Natural killer cell (primary cell): ENCODE results near the gene IL1R2. TPM values are rescaled to one million over a fixed set of nuclear protein-coding genes. Genes with fewer than 3 reads are reported as not detected.

Source experiments
- ATAC-seq, 3 donors: fragments of 150-1000 bp in 2 of 3; fragments of 200-7000 bp in 1 of 3; cut with Tn5 transposase; 1 replicate in 1 of 3; 2 replicates in 2 of 3; pipeline ENCODE4 v1.10.0; 2021; ENCODE audit warnings: mild to moderate bottlenecking in 2 of 3, moderate library complexity in 2 of 3
- DNase-seq, 2 donors: peaks; one replicate each; pipeline versions ENCODE4 v3.0.0 to v3.0.0-alpha.2; 2013 to 2021; ENCODE audit warnings: mixed read lengths in 1 of 2
- H3K27ac ChIP-seq: one replicate; pipeline ENCODE4 v1.5.1; 2013; ENCODE audit warnings: mild to moderate bottlenecking, low read length
- H3K27me3 ChIP-seq: one replicate; pipeline ENCODE4 v1.6.1; 2013; ENCODE audit warnings: low read length; ENCODE audit not compliant: control insufficient read depth, insufficient read depth
- H3K36me3 ChIP-seq: one replicate; pipeline ENCODE4 v1.6.1; 2013; ENCODE audit warnings: low read length; ENCODE audit not compliant: control insufficient read depth, insufficient read depth
- H3K4me1 ChIP-seq: one replicate; pipeline ENCODE4 v1.6.1; 2013; ENCODE audit warnings: low read length; ENCODE audit not compliant: control insufficient read depth, insufficient read depth
- H3K4me3 ChIP-seq: one replicate; pipeline ENCODE4 v1.5.1; 2013; ENCODE audit warnings: low read length
- H3K9me3 ChIP-seq: one replicate; pipeline ENCODE4 v1.6.1; 2013; ENCODE audit warnings: low read length; ENCODE audit not compliant: control insufficient read depth, insufficient read depth
- H3K27ac Mint-ChIP-seq, 2 donors: one replicate each; pipeline ENCODE4 v1.8.0; 2022; ENCODE audit warnings: mild to moderate bottlenecking in 2 of 2, mixed read lengths in 2 of 2, moderate library complexity in 1 of 2
- H3K27me3 Mint-ChIP-seq, 2 donors: one replicate each; pipeline ENCODE4 v1.8.0; 2022; ENCODE audit warnings: low read depth in 2 of 2, mixed read lengths in 2 of 2
- H3K36me3 Mint-ChIP-seq: one replicate; pipeline ENCODE4 v1.8.0; 2022; ENCODE audit warnings: mixed read lengths
- H3K4me1 Mint-ChIP-seq, 2 donors: one replicate each; pipeline ENCODE4 v1.8.0; 2022; ENCODE audit warnings: mixed read lengths in 2 of 2
- H3K4me3 Mint-ChIP-seq: one replicate; pipeline ENCODE4 v1.8.0; 2022; ENCODE audit warnings: mild to moderate bottlenecking, moderate library complexity, mixed read lengths
- H3K9me3 Mint-ChIP-seq, 2 donors: one replicate each; pipeline ENCODE4 v1.8.0; 2022; ENCODE audit warnings: mixed read lengths in 2 of 2
- WGBS: methylation state at CpG from one replicate; pipeline ENCODE4 v1.1.7; 2013; ENCODE audit warnings: missing lambda C conversion rate; ENCODE audit not compliant: insufficient coverage; 5-methylcytosine and 5-hydroxymethylcytosine counted together
- intact Hi-C: fragments of 100-400 bp; cut with micrococcal nuclease; formaldehyde crosslinking; loops from one replicate; pipeline ENCODE4 v1.14.2; 2022
- total RNA-seq, 4 donors: library from RNA; stranded (reverse); fragments of 120-200 nt in 1 of 4; gene quantifications; one replicate each; pipeline versions ENCODE4 v1.2.3 to v1.2.4, GENCODE V29; 2013 to 2022
- TF ChIP-seq, protein P1 (sequence below): fragments of 200-600 bp; IDR thresholded peaks from one replicate; pipeline ENCODE4 v1.8.0; 2022; ENCODE audit warnings: antibody characterized with exemption

IL1R2 gene
- total RNA-seq, 3 donors from 2014 or later (not counting 1 experiment from before 2014, with no cell fraction given): 0.66 to 5.7 TPM; not detected in 1

DNA sequence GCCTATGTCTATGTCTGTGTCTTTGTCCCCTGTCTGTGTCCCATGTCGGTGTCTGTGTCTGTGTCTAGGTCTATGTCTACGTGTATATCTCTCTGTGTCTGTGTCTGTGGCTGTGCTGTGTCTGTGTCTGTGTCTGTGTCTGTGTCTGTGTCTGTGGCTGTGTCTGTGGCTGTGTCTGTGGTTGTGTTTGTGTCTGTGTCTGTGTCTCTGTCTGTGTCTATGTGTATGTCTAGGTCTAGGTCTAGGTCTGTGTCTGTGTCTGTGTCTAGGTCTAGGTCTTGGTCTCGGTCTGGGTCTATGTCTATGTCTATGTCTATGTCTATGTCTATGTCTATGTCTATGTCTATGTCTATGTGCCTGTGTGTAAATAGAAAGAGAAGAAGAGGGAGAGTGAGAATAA, 11.9 kb downstream of the IL1R2 start:
- intact Hi-C loops: loop anchor here (2.0 to 10.0 kb wide), 2 partner anchors 17 to 601 kb away; no protein-coding TSS in a partner anchor
- peak in 1 of 3 donors; percentile 32 for ATAC-seq
- no peaks in the 10 kb centered on the region for H3K36me3 ChIP-seq

DNA sequence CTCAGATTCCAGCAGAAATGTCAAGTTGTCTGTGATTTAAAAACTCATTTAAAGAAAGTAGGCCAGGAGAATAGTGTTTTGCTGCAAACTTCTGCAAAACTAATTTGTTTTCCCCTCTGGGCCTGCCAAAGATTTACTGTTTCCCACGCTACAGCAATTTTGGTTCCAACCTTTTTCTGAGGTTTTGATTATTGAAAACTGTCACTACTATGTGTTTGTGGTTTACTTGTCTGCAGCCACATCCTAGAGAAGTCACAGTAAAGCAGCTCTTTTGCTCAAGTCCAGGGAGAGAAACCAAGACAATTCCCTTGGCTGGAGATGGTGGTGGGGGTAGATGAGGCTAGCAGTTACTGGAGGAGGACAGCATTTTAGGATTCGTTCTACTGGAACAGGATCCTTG, 12.8 kb downstream of the IL1R2 start:
- TF ChIP-seq, protein P1, sequence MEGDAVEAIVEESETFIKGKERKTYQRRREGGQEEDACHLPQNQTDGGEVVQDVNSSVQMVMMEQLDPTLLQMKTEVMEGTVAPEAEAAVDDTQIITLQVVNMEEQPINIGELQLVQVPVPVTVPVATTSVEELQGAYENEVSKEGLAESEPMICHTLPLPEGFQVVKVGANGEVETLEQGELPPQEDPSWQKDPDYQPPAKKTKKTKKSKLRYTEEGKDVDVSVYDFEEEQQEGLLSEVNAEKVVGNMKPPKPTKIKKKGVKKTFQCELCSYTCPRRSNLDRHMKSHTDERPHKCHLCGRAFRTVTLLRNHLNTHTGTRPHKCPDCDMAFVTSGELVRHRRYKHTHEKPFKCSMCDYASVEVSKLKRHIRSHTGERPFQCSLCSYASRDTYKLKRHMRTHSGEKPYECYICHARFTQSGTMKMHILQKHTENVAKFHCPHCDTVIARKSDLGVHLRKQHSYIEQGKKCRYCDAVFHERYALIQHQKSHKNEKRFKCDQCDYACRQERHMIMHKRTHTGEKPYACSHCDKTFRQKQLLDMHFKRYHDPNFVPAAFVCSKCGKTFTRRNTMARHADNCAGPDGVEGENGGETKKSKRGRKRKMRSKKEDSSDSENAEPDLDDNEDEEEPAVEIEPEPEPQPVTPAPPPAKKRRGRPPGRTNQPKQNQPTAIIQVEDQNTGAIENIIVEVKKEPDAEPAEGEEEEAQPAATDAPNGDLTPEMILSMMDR: no peak
- Mint-ChIP-seq H3K4me3 (no peak overlapping the region), H3K27ac (no peak overlapping the region), H3K4me1 (peaks cover 14 to 18% of the 10 kb centered on the region in 2 donors), H3K36me3 (no peaks in the 10 kb centered on the region), H3K27me3 (peaks cover 42 to 44% of the 10 kb centered on the region in 2 donors), H3K9me3 (no peaks in the 10 kb centered on the region)
- Histone ChIP-seq H3K27me3 (peaks cover 18% of the 10 kb centered on the region), H3K27ac (no peak overlapping the region), H3K4me1 (peaks cover 42% of the 10 kb centered on the region), H3K9me3 (no peaks in the 10 kb centered on the region), H3K4me3 (no peak overlapping the region), H3K36me3 (no peaks in the 10 kb centered on the region)
- 14% methylated on average over 1 of the region's 2 CpGs for WGBS
- intact Hi-C loops: loop anchor here (2.0 to 10.0 kb wide), 2 partner anchors 18 to 600 kb away; no protein-coding TSS in a partner anchor
- ATAC-seq (peak; percentile 45 to 68 (median 61)), DNase-seq (peak in 1 of 2 donors; percentile 36)

More for the DNA sequence above, 11.9 kb downstream of the IL1R2 start:
- H3K9me3 Mint-ChIP-seq: no peaks in the 10 kb centered on the region
- TF ChIP-seq, protein P1: no peak
- H3K4me3 ChIP-seq: no peak overlapping the region
- no peaks in the 10 kb centered on the region for H3K36me3 Mint-ChIP-seq
- DNase-seq: peak in 1 of 2 donors; percentile 25
- no peak overlapping the region for H3K27ac ChIP-seq
- H3K27me3 ChIP-seq: peaks cover 18% of the 10 kb centered on the region
- H3K9me3 ChIP-seq: no peaks in the 10 kb centered on the region
- H3K4me3 Mint-ChIP-seq: no peak overlapping the region
- H3K4me1 ChIP-seq: peaks cover 42% of the 10 kb centered on the region
- peaks cover 14 to 18% of the 10 kb centered on the region in 2 donors for H3K4me1 Mint-ChIP-seq
- H3K27me3 Mint-ChIP-seq: peaks cover 34 to 39% of the 10 kb centered on the region in 2 donors
- H3K27ac Mint-ChIP-seq: no peak overlapping the region
- 81% methylated on average over 3 of the region's 3 CpGs for WGBS

DNA sequence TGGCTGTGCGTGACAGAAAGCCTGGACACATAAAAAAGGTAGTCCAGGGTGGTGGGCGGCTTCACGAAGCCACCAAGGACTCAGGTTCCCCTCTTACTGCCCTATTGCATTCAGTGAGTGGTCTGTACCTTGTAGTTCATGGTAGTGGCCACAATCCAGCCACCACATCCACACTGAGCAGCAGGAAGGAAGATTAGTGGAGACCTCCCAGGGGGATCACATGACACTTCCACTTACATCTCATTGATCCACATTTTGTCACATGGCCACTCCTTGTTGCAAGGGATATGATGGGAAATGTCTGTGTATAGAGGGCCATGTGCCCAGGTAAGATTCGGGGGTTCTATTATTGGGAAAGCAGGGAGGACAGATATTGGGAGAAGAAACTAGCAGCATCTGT, 13.7 kb downstream of the IL1R2 start:
- Histone ChIP-seq H3K4me1 (peaks cover 42% of the 10 kb centered on the region), H3K4me3 (no peak overlapping the region), H3K36me3 (no peaks in the 10 kb centered on the region), H3K27ac (no peak overlapping the region), H3K27me3 (peaks cover 18% of the 10 kb centered on the region), H3K9me3 (no peaks in the 10 kb centered on the region)
- Mint-ChIP-seq H3K4me3 (no peak overlapping the region), H3K27ac (no peak overlapping the region), H3K36me3 (no peaks in the 10 kb centered on the region), H3K9me3 (no peaks in the 10 kb centered on the region), H3K27me3 (peaks cover 44 to 45% of the 10 kb centered on the region in 2 donors), H3K4me1 (peaks cover 10 to 18% of the 10 kb centered on the region in 2 donors)
- WGBS: 94% methylated on average over 4 of the region's 4 CpGs
- TF ChIP-seq, protein P1: no peak
- intact Hi-C loops: loop anchor here (2.0 to 10.0 kb wide), 4 partner anchors 19 to 599 kb away; partner anchors contain the start of gene IL18R1
- ATAC-seq: no peak
- no peak for DNase-seq
